GM12873 (cell line): ENCODE results near the gene LRSAM1.
A peak's percentile ranks its signal among the peaks of the same experiment; 100 is the strongest.

ENCODE experiments used
- CTCF ChIP-seq: IDR thresholded peaks from 2 replicates; pipeline ENCODE4 v1.5.1; 2012; ENCODE audit warnings: low read depth, mild to moderate bottlenecking, moderate library complexity, low read length, control low read depth; ENCODE audit not compliant: insufficient read depth; ENCODE audit errors: missing control alignments

LRSAM1 gene

GRCh38 chr9:127520941-127521918, 69.9 kb downstream of the LRSAM1 start:
- TF ChIP-seq CTCF: no peak

GRCh38 chr9:127521919-127522304, 70.6 kb downstream of the LRSAM1 start:
- no peak for TF ChIP-seq CTCF

DNA sequence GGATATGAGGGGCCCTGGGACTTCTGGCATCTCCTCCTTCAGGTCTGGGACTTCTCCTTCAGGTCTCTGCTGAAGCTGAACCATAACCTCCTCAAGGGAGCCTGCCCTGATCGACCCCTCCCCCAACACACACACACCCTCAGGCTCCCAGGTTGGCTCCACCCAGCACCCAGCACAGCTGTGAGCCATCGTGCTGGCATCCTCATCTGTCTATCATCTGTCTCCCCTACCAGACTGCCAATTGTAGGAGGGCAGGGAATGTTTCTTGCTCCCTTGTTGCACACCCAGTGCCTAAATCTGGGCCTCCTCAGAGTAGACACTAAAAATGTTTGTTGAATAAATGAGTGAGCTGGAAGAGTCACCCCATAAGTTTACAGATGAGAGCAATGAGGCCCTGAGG, 71.4 kb downstream of the LRSAM1 start:
- no peak for TF ChIP-seq CTCF

DNA sequence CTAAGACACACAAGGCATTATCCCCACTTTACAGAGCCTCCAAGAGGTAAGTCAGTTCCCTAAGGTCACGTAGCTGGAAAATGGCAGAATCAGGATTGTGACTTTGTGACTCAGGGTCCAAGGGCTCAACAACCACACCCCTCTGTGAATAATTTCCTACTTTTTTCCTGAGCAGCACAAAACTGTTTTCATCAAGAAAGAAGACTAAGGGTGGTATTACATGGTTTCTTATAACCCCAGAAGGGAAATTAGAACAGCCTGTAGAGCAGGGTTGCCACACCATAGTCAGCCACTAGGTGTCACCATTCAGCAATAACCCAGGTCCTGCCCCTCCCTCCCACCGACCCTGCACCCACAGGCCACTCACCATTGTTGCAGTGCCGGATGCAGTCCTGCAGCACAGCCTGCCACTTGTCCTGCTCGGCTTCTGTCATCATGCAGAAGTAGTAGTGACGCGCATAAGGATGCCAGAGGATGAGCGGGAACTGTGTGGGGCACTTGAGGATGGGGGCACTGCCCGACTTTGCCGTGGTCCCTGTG, 72.1 kb downstream of the LRSAM1 start:
- TF ChIP-seq CTCF: peak; percentile 67

GRCh38 chr9:127524373-127524772, 73.1 kb downstream of the LRSAM1 start:
- no peak for TF ChIP-seq CTCF

- TF ChIP-seq CTCF: peak; percentile 82
These were observed 74.3 kb downstream of the LRSAM1 start for GRCh38 chr9:127525401-127526188.
